GM23248 (cell line): ENCODE data around the gene RET. TPM values are rescaled to one million over a fixed set of nuclear protein-coding genes. Genes with fewer than 3 reads are reported as not detected.

Experiments
- DNase-seq: peaks from one replicate; pipeline ENCODE4 v3.0.0-alpha.2; 2015
- H2AFZ ChIP-seq: fragments of 200-600 bp; sonication (generic); 2 replicates; pipeline ENCODE4 v1.6.1; 2016; ENCODE audit warnings: antibody characterized with exemption
- H3F3A ChIP-seq: fragments of 200-600 bp; sonication (generic); 2 replicates; pipeline ENCODE4 v1.6.1; 2016; ENCODE audit warnings: mild to moderate bottlenecking, antibody characterized with exemption, mixed run types; ENCODE audit not compliant: insufficient read depth
- H3K27ac ChIP-seq: fragments of 200-600 bp; sonication (generic); 2 replicates; pipeline ENCODE4 v1.5.1; 2016; ENCODE audit warnings: mild to moderate bottlenecking
- H3K27me3 ChIP-seq: fragments of 200-600 bp; sonication (generic); replicated peaks from 2 replicates; pipeline ENCODE4 v1.6.1; 2016; ENCODE audit warnings: mild to moderate bottlenecking; ENCODE audit not compliant: insufficient read depth
- H3K36me3 ChIP-seq: fragments of 200-600 bp; sonication (generic); 2 replicates; pipeline ENCODE4 v1.6.1; 2016; ENCODE audit warnings: low read depth, mild to moderate bottlenecking
- H3K4me1 ChIP-seq: fragments of 200-600 bp; sonication (generic); 2 replicates; pipeline ENCODE4 v1.6.1; 2016; ENCODE audit warnings: mild to moderate bottlenecking; ENCODE audit not compliant: insufficient read depth
- H3K4me2 ChIP-seq: fragments of 200-600 bp; sonication (generic); one replicate; pipeline ENCODE4 v1.6.1; 2016; ENCODE audit warnings: mild to moderate bottlenecking; ENCODE audit not compliant: unreplicated experiment
- H3K4me3 ChIP-seq: fragments of 200-600 bp; sonication (generic); 2 replicates; pipeline ENCODE4 v1.5.1; 2016; ENCODE audit warnings: mild to moderate bottlenecking
- H3K79me2 ChIP-seq: fragments of 200-600 bp; sonication (generic); 2 replicates; pipeline ENCODE4 v1.6.1; 2016; ENCODE audit warnings: mild to moderate bottlenecking; ENCODE audit not compliant: insufficient read depth
- H3K9ac ChIP-seq: fragments of 200-600 bp; sonication (generic); 2 replicates; pipeline ENCODE4 v1.6.1; 2016; ENCODE audit warnings: mild to moderate bottlenecking
- H3K9me2 ChIP-seq: fragments of 200-600 bp; sonication (generic); 2 replicates; pipeline ENCODE4 v1.6.1; 2016; ENCODE audit warnings: mixed run types, mild to moderate bottlenecking, moderate library complexity; ENCODE audit not compliant: insufficient read depth
- H3K9me3 ChIP-seq: fragments of 200-600 bp; sonication (generic); one replicate; pipeline ENCODE4 v1.6.1; 2017; ENCODE audit warnings: low read depth
- H4K20me1 ChIP-seq: fragments of 200-600 bp; sonication (generic); 2 replicates; pipeline ENCODE4 v1.6.0; 2016; ENCODE audit not compliant: insufficient read depth
- EZH2 ChIP-seq: fragments of 200-600 bp; sonication (generic); IDR thresholded peaks from 2 replicates; pipeline ENCODE4 v1.6.1; 2018; ENCODE audit warnings: antibody characterized with exemption, mild to moderate bottlenecking; ENCODE audit not compliant: insufficient read depth, poor library complexity, severe bottlenecking
- EZH2phosphoT487 ChIP-seq: fragments of 200-600 bp; sonication (generic); IDR thresholded peaks from 2 replicates; pipeline ENCODE4 v1.6.1; 2018; ENCODE audit warnings: antibody characterized with exemption, moderate library complexity, mild to moderate bottlenecking, low read depth; ENCODE audit not compliant: insufficient read depth
- WGBS, 2 experiments: methylation state at CpG; one replicate each; pipeline ENCODE4 v1.1.6; 2015 to 2017; ENCODE audit warnings: low lambda C conversion rate in 2 of 2, low coverage in 1 of 2; ENCODE audit errors: missing lambda C conversion rate in 2 of 2; 5-methylcytosine and 5-hydroxymethylcytosine counted together
- in situ Hi-C: fragments of 300-500 bp; cut with MboI; formaldehyde crosslinking; loops from 2 replicates; pipeline ENCODE4 v1.15.0; 2020
- polyA plus RNA-seq: library from polyadenylated mRNA; unstranded; fragments of >200 nt; fragmentation: Nextera tagmentation; extraction: Ambion mirVana; gene quantifications from 2 replicates; pipeline ENCODE4 v1.2.1, GENCODE V29; 2016
- total RNA-seq: library from RNA; depleted of rRNA; stranded (reverse); fragments of >200 nt; shearing (Covaris generic); gene quantifications from 2 replicates; pipeline ENCODE4 v1.2.3, GENCODE V29; 2014

The RET gene
- total and polyA plus RNA-seq, 2 experiments from 2014 or later, result not detected

GRCh38 chr10:43079856-43080255, 3.0 kb downstream of the RET start:
- H3K9ac ChIP-seq, result no peak overlapping the region

DNA sequence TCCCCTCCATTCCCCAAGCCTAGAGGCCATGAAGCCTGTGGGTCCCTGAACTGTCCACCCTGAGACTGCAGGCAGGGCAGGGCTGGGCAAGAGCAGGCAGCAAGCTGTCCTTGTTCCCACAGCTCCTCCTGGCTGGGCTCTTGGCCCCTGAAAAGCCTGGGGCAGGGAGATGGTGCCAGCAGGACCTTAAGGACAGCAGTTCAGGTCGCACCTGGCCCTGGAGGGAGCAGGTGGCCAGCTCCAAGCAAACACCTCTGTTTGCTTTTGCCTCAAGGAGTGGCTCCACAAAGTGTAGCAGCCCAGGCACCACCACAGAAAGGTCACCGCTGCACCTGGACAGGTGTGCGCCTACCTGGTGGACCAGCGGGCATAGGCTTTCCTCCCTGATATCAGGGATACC, 5.2 kb downstream of the RET start:
- no peak for TF ChIP-seq EZH2
- no peak for TF ChIP-seq EZH2phosphoT487
- Histone ChIP-seq H3K79me2 (no peaks in the 10 kb centered on the region), H3K36me3 (no peaks in the 10 kb centered on the region), H3K27ac (no peak overlapping the region), H3K9ac (no peak overlapping the region), H3K4me1 (no peaks in the 10 kb centered on the region), H4K20me1 (no peaks in the 10 kb centered on the region), H3F3A (no peaks in the 10 kb centered on the region), H3K4me2 (no peak overlapping the region), H3K9me2 (no peaks in the 10 kb centered on the region), H3K27me3 (peaks cover 22% of the 10 kb centered on the region), H3K9me3 (no peaks in the 10 kb centered on the region), H2AFZ (no peak overlapping the region), H3K4me3 (no peak overlapping the region)
- WGBS, 2 experiments, result 68 to 69% methylated on average over 4 of the region's 4 CpGs
- in situ Hi-C loops, result no loop called here
- DNase-seq, result no peak

More at GRCh38 chr10:43079856-43080255, 3.0 kb downstream of the RET start:
- Histone ChIP-seq H3K27ac (no peak overlapping the region), H3K4me3 (no peak overlapping the region), H3F3A (no peaks in the 10 kb centered on the region), H3K4me1 (no peaks in the 10 kb centered on the region), H4K20me1 (no peaks in the 10 kb centered on the region), H3K9me3 (no peaks in the 10 kb centered on the region), H3K4me2 (no peak overlapping the region), H3K27me3 (peaks cover 28% of the 10 kb centered on the region), H3K9me2 (no peaks in the 10 kb centered on the region), H3K79me2 (no peaks in the 10 kb centered on the region), H3K36me3 (no peaks in the 10 kb centered on the region), H2AFZ (no peak overlapping the region)
- 68 to 80% methylated on average over 3 of the region's 3 CpGs for WGBS, 2 experiments
- no peak for TF ChIP-seq EZH2
- no peak for TF ChIP-seq EZH2phosphoT487
- in situ Hi-C loops, result no loop called here
- DNase-seq, result no peak

- no peak overlapping the region for H3K9ac ChIP-seq
- H3K27me3 ChIP-seq, result peaks cover 21% of the 10 kb centered on the region
- H3F3A ChIP-seq, result no peaks in the 10 kb centered on the region
- H3K4me3 ChIP-seq, result no peak overlapping the region
- H3K27ac ChIP-seq, result no peak overlapping the region
- no peaks in the 10 kb centered on the region for H3K4me1 ChIP-seq
- no peaks in the 10 kb centered on the region for H4K20me1 ChIP-seq
- H2AFZ ChIP-seq, result no peak overlapping the region
- in situ Hi-C loops, result no loop called here
- WGBS, 2 experiments, result 18 to 39% methylated on average over 7 of the region's 7 CpGs
- no peaks in the 10 kb centered on the region for H3K9me3 ChIP-seq
- TF ChIP-seq EZH2 (no peak), EZH2phosphoT487 (no peak)
- H3K79me2 ChIP-seq, result no peaks in the 10 kb centered on the region
- H3K9me2 ChIP-seq, result no peaks in the 10 kb centered on the region
- no peak for DNase-seq
- H3K4me2 ChIP-seq, result no peak overlapping the region
- H3K36me3 ChIP-seq, result no peaks in the 10 kb centered on the region
These were observed 5.9 kb downstream of the RET start for GRCh38 chr10:43082746-43083145.

GRCh38 chr10:43083764-43084163, 6.9 kb downstream of the RET start:
- Histone ChIP-seq H3K9ac (no peak overlapping the region), H3K4me3 (no peak overlapping the region), H3K4me2 (no peak overlapping the region), H3K27ac (no peak overlapping the region), H3K79me2 (no peaks in the 10 kb centered on the region), H3K36me3 (no peaks in the 10 kb centered on the region), H3K4me1 (no peaks in the 10 kb centered on the region), H4K20me1 (no peaks in the 10 kb centered on the region), H2AFZ (no peak overlapping the region), H3F3A (no peaks in the 10 kb centered on the region), H3K9me2 (no peaks in the 10 kb centered on the region), H3K9me3 (no peaks in the 10 kb centered on the region), H3K27me3 (peaks cover 10% of the 10 kb centered on the region)
- in situ Hi-C loops, result no loop called here
- WGBS, 2 experiments, result 51 to 54% methylated on average over 5 of the region's 5 CpGs
- DNase-seq, result no peak
- TF ChIP-seq EZH2 (no peak), EZH2phosphoT487 (no peak)

- Histone ChIP-seq H2AFZ (no peak overlapping the region), H3K4me1 (no peaks in the 10 kb centered on the region), H3K9me3 (no peaks in the 10 kb centered on the region), H3K27ac (no peak overlapping the region), H4K20me1 (no peaks in the 10 kb centered on the region), H3F3A (no peaks in the 10 kb centered on the region), H3K4me2 (no peak overlapping the region), H3K79me2 (no peaks in the 10 kb centered on the region), H3K36me3 (no peaks in the 10 kb centered on the region), H3K9ac (no peak overlapping the region), H3K27me3 (peaks cover 3% of the 10 kb centered on the region), H3K9me2 (no peaks in the 10 kb centered on the region), H3K4me3 (no peak overlapping the region)
- TF ChIP-seq EZH2 (no peak), EZH2phosphoT487 (no peak)
- 60 to 71% methylated on average over 8 to 9 of the region's 9 CpGs for WGBS, 2 experiments
- DNase-seq, result no peak
- in situ Hi-C loops, result no loop called here
These were observed 7.9 kb downstream of the RET start for GRCh38 chr10:43084812-43085211.
